Activated T-cell treated with anti-CD3 and anti-CD28 coated beads for 4 hours (primary cell): ENCODE data around the gene KHK.
A peak's percentile ranks its signal among the peaks of the same experiment; 100 is the strongest.

Experiments
- DNase-seq: peaks from one replicate; pipeline ENCODE4 v3.0.0-alpha.2; 2020

The KHK gene

GRCh38 chr2:27086724-27087593 lies at the start of gene KHK:
Gene KHK (plus strand): TSS chr2:27086772. CDS start chr2:27087260, 488 bp downstream.
- no peak for DNase-seq

DNA sequence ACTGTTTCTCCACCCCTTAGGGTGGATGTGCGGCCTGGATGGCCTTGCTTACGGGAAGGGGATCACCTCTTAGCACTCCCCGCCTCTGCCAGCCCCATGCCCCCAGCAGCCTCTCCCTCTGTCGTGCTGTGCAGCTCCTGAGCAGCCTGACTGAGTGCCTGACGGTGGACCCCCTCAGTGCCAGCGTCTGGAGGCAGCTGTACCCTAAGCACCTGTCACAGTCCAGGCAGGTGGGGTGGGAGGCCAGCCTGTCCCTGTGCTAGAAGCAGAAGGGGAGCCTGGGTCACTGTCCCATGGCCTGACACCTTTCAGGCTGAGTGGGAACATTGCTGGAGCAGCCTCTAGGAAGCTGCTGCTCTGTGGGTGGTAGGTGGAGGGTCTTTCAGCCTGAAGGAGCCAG lies 48.6 kb upstream of the KHK start:
- DNase-seq: no peak

DNA sequence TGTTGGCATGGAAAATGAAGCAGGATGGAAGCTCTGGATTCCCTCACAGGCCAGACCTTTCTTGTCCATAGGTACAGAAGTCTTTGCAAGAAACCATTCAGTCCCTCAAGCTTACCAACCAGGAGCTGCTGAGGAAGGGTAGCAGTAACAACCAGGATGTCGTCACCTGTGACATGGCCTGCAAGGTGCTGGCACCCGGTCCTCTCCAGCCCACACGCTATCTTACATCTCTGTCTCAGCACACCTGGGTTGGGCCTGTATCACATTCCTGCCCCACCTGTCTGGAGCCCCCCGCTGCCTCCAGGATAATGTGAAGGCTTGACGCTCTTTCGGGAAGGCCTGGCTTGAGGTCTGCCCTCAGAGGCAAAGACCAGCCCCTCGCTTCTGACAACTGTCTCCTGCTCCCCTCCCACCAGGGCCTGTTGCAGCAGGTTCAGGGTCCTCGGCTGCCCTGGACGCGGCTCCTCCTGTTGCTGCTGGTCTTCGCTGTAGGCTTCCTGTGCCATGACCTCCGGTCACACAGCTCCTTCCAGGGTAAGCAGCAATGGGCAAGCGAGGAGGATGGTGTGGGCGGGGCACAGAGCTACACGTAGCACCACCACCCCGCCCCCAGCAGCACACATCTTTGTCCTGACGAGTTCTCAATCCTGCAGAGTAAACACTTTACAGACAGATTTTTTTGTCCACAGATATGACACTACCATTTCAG lies 47.8 kb upstream of the KHK start:
- no peak for DNase-seq

- DNase-seq: no peak
These were observed 47.1 kb upstream of the KHK start for GRCh38 chr2:27039426-27039825.

- DNase-seq: no peak
These were observed 46.7 kb upstream of the KHK start for GRCh38 chr2:27039871-27040270.

DNA sequence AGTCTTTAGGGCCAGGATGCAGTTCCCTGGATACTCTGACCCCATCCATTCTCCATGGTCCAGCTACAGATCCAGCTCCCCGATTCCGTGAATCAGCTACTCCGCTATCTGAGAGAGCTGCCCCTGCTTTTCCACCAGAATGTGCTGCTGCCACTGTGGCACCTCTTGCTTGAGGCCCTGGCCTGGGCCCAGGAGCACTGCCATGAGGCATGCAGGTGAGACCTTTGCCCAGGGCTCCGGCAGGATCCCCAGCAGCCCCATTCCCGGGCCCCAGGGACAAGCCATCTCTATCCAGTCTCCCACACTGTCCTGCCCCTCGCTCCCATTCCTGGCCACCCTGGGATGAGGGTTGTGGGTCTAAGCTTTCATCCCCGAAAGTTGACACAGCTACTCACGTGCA lies 46.3 kb upstream of the KHK start:
- no peak for DNase-seq

DNA sequence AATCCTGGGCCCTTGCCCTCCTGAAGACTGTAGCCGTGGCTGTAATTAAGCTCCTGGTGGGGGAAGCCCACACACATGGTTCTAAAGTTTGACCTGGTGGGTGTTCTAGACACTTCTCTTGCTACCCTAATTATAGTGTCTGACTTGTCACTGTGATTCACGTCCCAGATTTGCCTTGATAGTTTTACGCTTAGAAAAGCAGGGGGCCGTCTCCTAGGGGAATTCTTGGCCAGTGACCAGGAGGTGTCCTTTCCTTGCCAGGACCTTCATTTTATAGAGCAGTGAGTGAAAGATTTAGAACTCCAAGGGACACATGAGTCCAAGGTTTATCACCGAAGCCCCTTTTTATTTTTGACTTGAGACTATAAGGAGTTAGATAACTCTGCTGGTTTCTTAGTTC lies 44.8 kb upstream of the KHK start:
- no peak for DNase-seq

DNA sequence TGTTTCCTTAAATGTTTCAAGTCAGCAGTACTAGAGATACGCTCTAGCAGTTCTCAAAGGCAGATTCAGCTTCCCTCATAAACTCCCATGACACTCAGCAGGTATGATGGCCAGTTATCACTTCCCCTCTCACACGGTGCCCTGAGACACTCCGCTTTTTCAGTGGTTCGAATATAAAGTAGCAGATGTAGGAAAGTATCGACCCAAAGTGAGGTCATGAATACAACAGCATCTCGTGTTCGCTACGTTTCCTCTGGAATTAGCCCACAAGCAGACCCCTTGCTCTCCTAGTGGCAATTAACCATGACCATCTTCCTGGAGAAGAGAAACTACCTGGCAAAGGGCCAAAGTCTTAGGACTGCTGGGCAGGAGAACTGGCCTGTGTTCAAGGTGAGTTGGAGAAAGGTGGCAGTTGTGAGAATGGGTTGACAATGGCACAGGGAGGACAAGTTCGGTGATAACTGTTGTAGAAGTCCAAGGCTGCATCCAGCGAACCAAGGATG lies 44.4 kb upstream of the KHK start:
- no peak for DNase-seq

- no peak for DNase-seq
These were observed 43.5 kb upstream of the KHK start for GRCh38 chr2:27042985-27043634.

DNA sequence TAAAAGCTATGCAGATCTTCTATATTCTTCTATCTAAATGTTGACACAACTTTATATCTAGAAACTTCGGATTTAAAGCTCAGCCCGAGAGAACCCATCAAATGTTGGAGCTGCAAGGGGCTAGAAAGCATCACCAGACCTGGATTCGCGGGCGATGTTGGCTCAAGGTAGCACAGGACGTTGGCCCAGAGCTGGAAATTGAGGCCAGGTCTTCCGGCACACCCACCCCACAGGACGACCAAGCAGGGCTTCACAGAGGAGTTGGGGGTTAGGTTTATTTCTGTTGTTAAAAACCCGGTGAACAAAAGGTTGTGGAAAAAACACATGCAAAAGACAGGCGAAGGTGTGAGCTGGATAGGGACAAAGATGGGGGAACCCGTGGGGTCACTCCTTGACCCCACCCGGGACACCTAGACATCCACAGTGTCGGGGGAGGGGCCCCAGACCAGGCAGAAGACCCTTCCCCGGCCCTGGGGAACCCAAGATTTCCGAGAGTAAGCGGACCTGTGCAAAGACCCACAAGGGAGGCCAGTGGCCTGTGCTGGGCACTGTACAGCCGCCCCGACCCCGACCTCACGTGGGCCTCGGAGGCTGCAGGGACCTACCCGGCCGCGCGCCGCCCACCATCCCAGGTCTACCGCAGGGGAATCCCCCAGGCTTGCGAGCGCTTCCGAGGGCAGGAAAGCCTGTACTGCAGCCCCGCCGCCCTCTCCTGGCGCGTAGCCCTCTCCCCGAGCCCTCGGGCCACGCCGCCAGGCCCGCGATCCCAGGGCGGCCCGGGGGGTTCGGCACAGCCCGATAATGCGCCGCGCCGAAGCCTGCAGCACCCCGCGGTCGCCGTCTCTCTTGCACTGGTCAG lies 36.9 kb upstream of the KHK start:
- DNase-seq: peak; percentile 51

GRCh38 chr2:27050281-27050995 lies 36.1 kb upstream of the KHK start:
- DNase-seq: peak; percentile 92

DNA sequence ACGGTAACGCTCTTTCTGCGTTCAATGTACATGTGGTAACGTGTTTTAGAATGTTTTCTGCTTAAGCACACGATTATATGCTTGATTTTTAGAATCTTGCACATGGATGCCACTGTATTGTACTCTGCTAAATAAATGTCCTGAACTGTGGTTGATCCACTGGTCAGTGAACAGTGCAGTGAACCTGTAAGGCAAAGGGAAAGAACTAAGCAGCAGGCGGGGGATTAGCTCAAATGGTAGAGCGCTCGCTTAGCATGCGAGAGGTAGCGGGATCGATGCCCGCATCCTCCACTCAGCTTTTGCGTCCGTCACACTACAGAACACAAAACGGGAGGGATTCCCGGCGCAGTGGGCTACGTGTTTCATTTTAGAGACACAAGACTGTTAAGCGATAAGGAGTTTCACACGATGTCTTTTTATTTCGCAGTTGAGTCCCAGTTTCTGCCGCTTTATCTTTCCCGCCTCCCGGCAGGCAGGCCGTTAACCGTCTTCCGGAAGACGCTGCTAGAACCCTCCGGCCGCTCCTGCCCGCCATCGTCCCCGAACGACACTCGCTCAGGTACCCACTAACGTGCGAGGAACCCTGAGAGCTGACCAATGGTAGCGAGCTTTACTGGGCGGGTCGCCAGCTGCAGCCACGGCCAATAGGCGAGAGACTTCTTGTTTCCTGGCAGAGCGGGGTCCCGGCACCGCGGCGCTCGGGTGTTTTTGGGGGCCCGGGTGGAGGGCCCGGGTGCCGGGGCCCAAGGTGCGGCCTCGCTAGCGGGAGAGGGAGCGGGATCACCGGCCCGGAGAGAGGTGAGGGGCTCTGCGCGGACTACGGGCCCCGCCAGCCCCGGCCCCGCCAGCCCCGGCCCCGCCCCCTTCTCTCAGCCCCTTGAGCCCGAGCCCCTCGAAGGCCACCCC lies 35.3 kb upstream of the KHK start, which contains the start of gene AGBL5:
Gene AGBL5, plus strand, starts transcription at position 673 of the 906 bp plus-strand sequence. CDS start 1,291 bp downstream, outside the sequence.
- peak; percentile 94 for DNase-seq

DNA sequence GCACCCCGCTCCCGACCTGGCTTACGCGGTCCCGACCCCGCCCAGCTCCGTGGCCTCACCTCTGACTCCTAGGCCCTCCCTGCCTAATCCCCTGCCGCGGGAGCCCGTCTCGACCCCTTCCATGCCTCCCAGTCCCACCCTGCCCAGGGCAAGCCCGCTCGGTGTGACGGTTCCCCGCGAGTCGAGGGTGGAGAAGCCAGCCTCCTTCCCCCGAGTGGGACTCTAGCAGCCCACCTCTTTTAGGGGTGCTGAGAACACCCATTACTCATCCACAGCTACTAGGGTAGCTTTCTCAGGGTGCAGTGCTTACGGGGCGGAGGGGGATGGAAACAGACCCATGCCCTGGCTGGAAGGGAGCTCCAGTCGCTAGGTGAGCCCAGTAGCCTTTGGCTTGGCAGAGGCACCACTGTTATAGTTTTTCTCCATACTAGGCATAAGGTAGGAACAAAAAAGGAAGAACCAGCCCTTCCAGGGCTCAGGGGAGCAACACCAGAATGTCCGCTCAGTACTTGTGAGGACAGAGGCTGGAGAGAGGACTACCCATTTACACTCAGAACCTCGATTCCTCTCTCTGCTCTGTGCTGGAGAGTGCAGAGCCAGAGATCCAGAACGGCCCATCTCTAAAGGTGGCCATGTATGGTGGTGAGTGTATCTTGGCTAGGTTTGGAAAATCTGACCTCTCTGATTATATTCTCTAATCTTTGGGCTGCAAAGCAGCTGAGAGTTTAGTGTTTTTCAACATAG lies 34.5 kb upstream of the KHK start:
- peak; percentile 37 for DNase-seq

GRCh38 chr2:27053321-27053720 lies 33.3 kb upstream of the KHK start:
- no peak for DNase-seq

GRCh38 chr2:27053776-27054175 lies 32.8 kb upstream of the KHK start:
- DNase-seq: no peak

DNA sequence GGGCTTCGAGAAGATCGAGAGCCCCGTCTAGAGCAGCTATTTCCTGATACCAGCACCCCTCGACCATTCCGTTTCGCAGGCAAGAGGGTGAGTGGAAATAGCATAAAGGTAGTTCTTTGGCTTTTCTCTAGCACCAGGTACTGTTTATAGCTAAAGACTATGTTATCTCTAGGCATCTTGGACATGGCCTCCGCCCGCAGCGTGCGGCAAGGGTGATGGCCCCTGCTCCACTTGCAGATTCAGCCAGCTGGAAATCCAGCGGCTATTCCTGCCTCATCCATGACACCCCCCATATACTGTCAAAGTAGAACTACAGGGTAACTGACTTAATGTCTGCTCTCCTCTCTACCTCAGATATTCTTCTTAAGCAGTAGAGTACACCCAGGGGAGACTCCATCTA lies 31.9 kb upstream of the KHK start:
- DNase-seq: no peak

GRCh38 chr2:27057184-27057583 lies 29.4 kb upstream of the KHK start:
- DNase-seq: no peak

DNA sequence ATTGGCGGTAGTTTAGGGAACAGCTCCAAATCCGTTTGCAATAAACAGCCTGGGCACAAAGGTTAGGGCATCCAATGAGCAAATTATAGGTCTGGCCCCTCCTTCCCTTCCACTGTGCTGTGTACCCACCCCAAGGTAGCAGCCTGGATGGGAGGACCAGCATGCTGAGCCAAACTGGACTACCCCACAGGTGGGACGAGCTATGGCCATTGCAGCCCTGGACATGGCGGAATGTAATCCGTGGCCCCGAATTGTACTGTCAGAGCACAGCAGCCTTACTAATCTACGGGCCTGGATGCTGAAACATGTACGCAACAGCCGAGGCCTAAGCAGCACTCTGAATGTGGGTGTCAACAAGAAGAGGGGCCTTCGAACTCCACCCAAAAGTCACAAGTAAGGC lies 28.4 kb upstream of the KHK start:
- DNase-seq: no peak

DNA sequence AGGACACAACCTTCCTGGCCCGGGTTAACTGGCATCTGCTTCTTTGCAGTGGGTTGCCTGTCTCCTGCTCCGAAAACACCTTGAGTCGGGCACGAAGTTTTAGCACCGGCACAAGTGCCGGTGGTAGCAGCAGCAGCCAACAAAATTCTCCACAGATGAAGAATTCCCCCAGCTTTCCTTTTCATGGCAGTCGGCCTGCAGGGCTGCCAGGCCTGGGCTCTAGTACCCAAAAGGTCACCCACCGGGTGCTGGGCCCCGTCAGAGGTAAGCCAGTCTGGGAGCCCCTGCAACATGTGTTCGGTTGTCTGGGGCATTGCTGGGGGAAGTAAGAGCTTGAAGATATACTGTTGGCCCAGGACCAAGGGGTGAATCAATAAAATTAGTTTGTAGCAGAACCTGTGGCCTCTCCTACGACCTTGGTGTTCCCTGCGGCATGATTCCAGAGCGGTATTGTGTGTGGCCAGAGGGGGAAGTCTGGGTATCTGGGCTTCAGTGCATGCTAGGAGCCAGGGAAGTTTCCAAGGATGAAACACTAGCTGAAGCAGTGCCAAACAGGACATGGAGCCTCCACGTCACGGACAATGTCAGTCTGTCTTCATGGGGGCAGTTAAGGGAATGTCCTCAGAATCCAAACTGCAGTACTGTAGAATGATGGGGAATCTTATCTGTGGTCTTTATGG lies 27.3 kb upstream of the KHK start:
- DNase-seq: no peak
